ENCODE data around the gene TTC21B. TPM values are rescaled to one million over a fixed set of nuclear protein-coding genes. Genes with fewer than 3 reads are reported as not detected.

The TTC21B gene
- total and polyA plus RNA-seq, 9 of the 15 experiments (the other 6 are each of a cell fraction or from before 2014, with no cell fraction given), result 5.2 to 34.9 (median 18.5) TPM

DNA sequence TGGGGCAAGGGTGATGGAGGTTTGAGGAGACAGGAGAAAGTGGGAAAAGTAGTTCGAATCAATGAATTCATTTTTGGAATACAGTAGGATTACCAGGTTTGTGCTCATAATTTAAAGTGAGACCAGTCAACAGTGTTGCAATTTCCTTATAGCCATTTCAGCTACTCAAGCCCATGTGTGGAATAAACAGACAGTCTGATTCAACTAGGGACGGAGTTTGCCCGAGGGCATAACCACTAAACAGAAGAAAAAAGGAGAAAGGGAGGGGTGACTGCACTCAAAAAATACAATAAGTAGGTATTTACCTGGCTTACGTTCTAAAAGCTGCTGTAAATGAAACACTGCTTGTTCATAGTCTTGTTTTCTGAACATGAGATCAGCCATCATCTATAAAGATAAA lies 55.2 kb downstream of the TTC21B start (continued):
- TF ChIP-seq, protein P1, sequence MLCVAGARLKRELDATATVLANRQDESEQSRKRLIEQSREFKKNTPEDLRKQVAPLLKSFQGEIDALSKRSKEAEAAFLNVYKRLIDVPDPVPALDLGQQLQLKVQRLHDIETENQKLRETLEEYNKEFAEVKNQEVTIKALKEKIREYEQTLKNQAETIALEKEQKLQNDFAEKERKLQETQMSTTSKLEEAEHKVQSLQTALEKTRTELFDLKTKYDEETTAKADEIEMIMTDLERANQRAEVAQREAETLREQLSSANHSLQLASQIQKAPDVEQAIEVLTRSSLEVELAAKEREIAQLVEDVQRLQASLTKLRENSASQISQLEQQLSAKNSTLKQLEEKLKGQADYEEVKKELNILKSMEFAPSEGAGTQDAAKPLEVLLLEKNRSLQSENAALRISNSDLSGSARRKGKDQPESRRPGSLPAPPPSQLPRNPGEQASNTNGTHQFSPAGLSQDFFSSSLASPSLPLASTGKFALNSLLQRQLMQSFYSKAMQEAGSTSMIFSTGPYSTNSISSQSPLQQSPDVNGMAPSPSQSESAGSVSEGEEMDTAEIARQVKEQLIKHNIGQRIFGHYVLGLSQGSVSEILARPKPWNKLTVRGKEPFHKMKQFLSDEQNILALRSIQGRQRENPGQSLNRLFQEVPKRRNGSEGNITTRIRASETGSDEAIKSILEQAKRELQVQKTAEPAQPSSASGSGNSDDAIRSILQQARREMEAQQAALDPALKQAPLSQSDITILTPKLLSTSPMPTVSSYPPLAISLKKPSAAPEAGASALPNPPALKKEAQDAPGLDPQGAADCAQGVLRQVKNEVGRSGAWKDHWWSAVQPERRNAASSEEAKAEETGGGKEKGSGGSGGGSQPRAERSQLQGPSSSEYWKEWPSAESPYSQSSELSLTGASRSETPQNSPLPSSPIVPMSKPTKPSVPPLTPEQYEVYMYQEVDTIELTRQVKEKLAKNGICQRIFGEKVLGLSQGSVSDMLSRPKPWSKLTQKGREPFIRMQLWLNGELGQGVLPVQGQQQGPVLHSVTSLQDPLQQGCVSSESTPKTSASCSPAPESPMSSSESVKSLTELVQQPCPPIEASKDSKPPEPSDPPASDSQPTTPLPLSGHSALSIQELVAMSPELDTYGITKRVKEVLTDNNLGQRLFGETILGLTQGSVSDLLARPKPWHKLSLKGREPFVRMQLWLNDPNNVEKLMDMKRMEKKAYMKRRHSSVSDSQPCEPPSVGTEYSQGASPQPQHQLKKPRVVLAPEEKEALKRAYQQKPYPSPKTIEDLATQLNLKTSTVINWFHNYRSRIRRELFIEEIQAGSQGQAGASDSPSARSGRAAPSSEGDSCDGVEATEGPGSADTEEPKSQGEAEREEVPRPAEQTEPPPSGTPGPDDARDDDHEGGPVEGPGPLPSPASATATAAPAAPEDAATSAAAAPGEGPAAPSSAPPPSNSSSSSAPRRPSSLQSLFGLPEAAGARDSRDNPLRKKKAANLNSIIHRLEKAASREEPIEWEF (CRISPR knock-in tag; IDR thresholded peaks at IDR 0.05), result no peak
- no peak for TF ChIP-seq DPF2 (IDR thresholded peaks at IDR 0.05)

DNA sequence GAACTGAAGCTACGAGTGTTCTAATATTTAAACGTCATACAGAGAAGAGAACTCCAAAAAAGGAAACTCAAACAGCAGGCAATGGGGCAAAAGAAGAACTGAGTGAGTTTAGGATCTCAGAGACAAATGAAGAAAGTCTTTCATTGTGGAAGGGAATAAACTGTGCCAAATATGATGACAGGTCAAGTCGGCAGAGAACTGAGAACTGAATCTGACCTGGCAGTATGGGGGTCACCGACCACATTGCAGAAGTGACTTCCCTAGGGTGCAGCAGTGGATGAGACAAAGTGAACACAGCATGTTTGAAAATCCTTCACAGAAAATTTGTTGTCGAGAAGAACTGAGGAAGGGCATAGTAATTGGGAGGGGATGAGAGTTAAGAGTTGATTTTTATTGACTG lies 55.9 kb downstream of the TTC21B start:
- FAIRE-seq (no peak), DNase-seq (ENCODE audit: extremely low read depth in 1 of 4, low spot score in 3 of 4) (no peak), ATAC-seq (no peak)
- no peaks in the 10 kb centered on the region for H3K79me2 ChIP-seq (ENCODE audit: control insufficient read depth, insufficient read depth, low read length)
- ChIA-PET POLR2A (no interaction called here), CTCF (ENCODE audit: low intra/inter-chr PET ratio) (no interaction called here)
- H3K27me3 ChIP-seq (ENCODE audit: control insufficient read depth in 2 of 2, insufficient read depth in 2 of 2, low read length in 2 of 2), result no peaks in the 10 kb centered on the region
- no peak overlapping the region for H3K4me2 ChIP-seq (ENCODE audit: insufficient read depth, low read length)
- H3K4me1 ChIP-seq (replicated peaks in 1 of 2; ENCODE audit: control insufficient read depth in 2 of 2, insufficient read depth in 2 of 2, low read length in 2 of 2), result no peaks in the 10 kb centered on the region
- H3K9me3 ChIP-seq (replicated peaks; ENCODE audit: control insufficient read depth, insufficient read depth, low read depth, low read length), result no peaks in the 10 kb centered on the region
- 84% methylated on average over 5 of the region's 5 CpGs for WGBS (ENCODE audit: insufficient coverage, low coverage, missing lambda C conversion rate)
- H3K9me1 ChIP-seq (ENCODE audit: control insufficient read depth, insufficient read depth, low read length), result no peaks in the 10 kb centered on the region
- intact Hi-C loops (cut with micrococcal nuclease), result no loop called here
- BruUV-seq (replicated peaks), result no TSS peak
- H3K27ac ChIP-seq (ENCODE audit: extremely low read depth, low read depth, low read length), result no peak overlapping the region
- H3K4me3 ChIP-seq, result no peak overlapping the region
- no peak overlapping the region for H2AFZ ChIP-seq (ENCODE audit: low read depth, low read length)
- H3K9ac ChIP-seq (ENCODE audit: insufficient read depth in 1 of 2, low read depth in 2 of 2, low read length in 2 of 2), result no peak overlapping the region
- H4K20me1 ChIP-seq (replicated peaks; ENCODE audit: control insufficient read depth, insufficient read depth, low read length), result no peaks in the 10 kb centered on the region
- in situ Hi-C loops (cut with MboI), result no loop called here
- no peak for TF ChIP-seq HLTF (IDR thresholded peaks at IDR 0.05)
- TF ChIP-seq ZNF764 (CRISPR knock-in tag; IDR thresholded peaks at IDR 0.05; ENCODE audit: low read depth), result no peak
- H3K36me3 ChIP-seq (ENCODE audit: control insufficient read depth, insufficient read depth, low read length), result peaks cover 79% of the 10 kb centered on the region

Measured in K562 (cell line).